GM23338 (cell line): ENCODE data around the gene LTBP2. TPM values are rescaled to one million over a fixed set of nuclear protein-coding genes. Genes with fewer than 3 reads are reported as not detected.

Source experiments
- ATAC-seq: fragments of 200-7000 bp; cut with Tn5 transposase; 3 replicates; pipeline ENCODE4 v1.9.1; 2020
- DNase-seq: peaks from one replicate; pipeline ENCODE4 v3.0.0-alpha.2; 2015; ENCODE audit warnings: low spot score
- H2AFZ ChIP-seq: fragments of 200-600 bp; sonication (generic); 2 replicates; pipeline ENCODE4 v1.8.0; 2016; ENCODE audit warnings: antibody characterized with exemption, mild to moderate bottlenecking, moderate library complexity
- H3F3A ChIP-seq: fragments of 200-600 bp; sonication (generic); replicated peaks from 2 replicates; pipeline ENCODE4 v1.8.0; 2017; ENCODE audit warnings: antibody characterized with exemption, mixed run types, low read depth
- H3K27ac ChIP-seq: fragments of 200-600 bp; sonication (generic); 2 replicates; pipeline ENCODE4 v1.6.1; 2016; ENCODE audit warnings: low read depth
- H3K27me3 ChIP-seq: fragments of 200-600 bp; sonication (generic); 2 replicates; pipeline ENCODE4 v1.8.0; 2016; ENCODE audit warnings: mild to moderate bottlenecking, mixed run types, moderate library complexity; ENCODE audit not compliant: insufficient read depth
- H3K36me3 ChIP-seq: fragments of 200-600 bp; sonication (generic); 2 replicates; pipeline ENCODE4 v1.8.0; 2016; ENCODE audit warnings: mild to moderate bottlenecking; ENCODE audit not compliant: insufficient read depth
- H3K4me1 ChIP-seq: fragments of 200-600 bp; sonication (generic); 2 replicates; pipeline ENCODE4 v1.8.0; 2016; ENCODE audit warnings: mild to moderate bottlenecking, moderate library complexity; ENCODE audit not compliant: insufficient read depth
- H3K4me2 ChIP-seq: fragments of 200-600 bp; sonication (generic); 2 replicates; pipeline ENCODE4 v1.7.1; 2017; ENCODE audit warnings: mixed run types
- H3K4me3 ChIP-seq: fragments of 200-600 bp; sonication (generic); 2 replicates; pipeline ENCODE4 v1.6.1; 2016; ENCODE audit warnings: mixed run types
- H3K79me2 ChIP-seq: fragments of 200-600 bp; sonication (generic); replicated peaks from 2 replicates; pipeline ENCODE4 v1.8.0; 2017; ENCODE audit warnings: mild to moderate bottlenecking; ENCODE audit not compliant: insufficient read depth
- H3K9me2 ChIP-seq: fragments of 200-600 bp; sonication (generic); 2 replicates; pipeline ENCODE4 v1.8.0; 2017; ENCODE audit not compliant: insufficient read depth
- H4K20me1 ChIP-seq: fragments of 200-600 bp; sonication (generic); replicated peaks from 2 replicates; pipeline ENCODE4 v1.8.0; 2017; ENCODE audit warnings: mild to moderate bottlenecking; ENCODE audit not compliant: insufficient read depth
- H3K27ac Mint-ChIP-seq: 2 replicates; pipeline ENCODE4 v1.8.0; 2020; ENCODE audit warnings: inconsistent platforms, mild to moderate bottlenecking, moderate library complexity, mixed read lengths
- H3K27me3 Mint-ChIP-seq: 3 replicates; pipeline ENCODE4 v1.8.0; 2022; ENCODE audit warnings: low read depth, mild to moderate bottlenecking, moderate library complexity, mixed read lengths, inconsistent platforms; ENCODE audit not compliant: insufficient read depth, poor library complexity
- H3K36me3 Mint-ChIP-seq: 3 replicates; pipeline ENCODE4 v1.8.0; 2021; ENCODE audit warnings: low read depth, mild to moderate bottlenecking, inconsistent platforms, moderate library complexity, mixed read lengths
- H3K4me1 Mint-ChIP-seq: 3 replicates; pipeline ENCODE4 v1.8.0; 2020; ENCODE audit warnings: mild to moderate bottlenecking, inconsistent platforms, mixed read lengths
- H3K4me3 Mint-ChIP-seq: 3 replicates; pipeline ENCODE4 v1.8.0; 2021; ENCODE audit warnings: moderate library complexity, mild to moderate bottlenecking, inconsistent platforms, mixed read lengths
- H3K9me3 Mint-ChIP-seq: 3 replicates; pipeline ENCODE4 v1.8.0; 2020; ENCODE audit warnings: moderate library complexity, mild to moderate bottlenecking, inconsistent platforms, mixed read lengths
- CREB1 ChIP-seq: fragments of 250-450 bp; sonication (Bioruptor Pico); IDR thresholded peaks from 2 replicates; pipeline ENCODE4 v1.5.0; 2020; ENCODE audit warnings: low read depth, mild to moderate bottlenecking, moderate library complexity
- CTCF ChIP-seq, 2 experiments: fragments of 200-600 bp in 1 of 2; sonication (generic) in 1 of 2; conservative IDR thresholded peaks; 2 replicates each; pipeline versions ENCODE4 v1.5.1 to v1.6.1; 2016 to 2017; ENCODE audit warnings: antibody characterized with exemption in 2 of 2, low read depth in 2 of 2, mild to moderate bottlenecking in 2 of 2, moderate library complexity in 1 of 2
- ETS1 ChIP-seq: IDR thresholded peaks from 2 replicates; pipeline ENCODE4 v1.6.1; 2016; ENCODE audit warnings: antibody characterized with exemption
- EZH2phosphoT487 ChIP-seq: fragments of 200-600 bp; sonication (generic); IDR thresholded peaks from one replicate; pipeline ENCODE4 v1.8.1; 2018; ENCODE audit warnings: antibody characterized with exemption; ENCODE audit not compliant: unreplicated experiment
- JUNB ChIP-seq: IDR thresholded peaks from one replicate; pipeline ENCODE4 v1.6.1; 2016; ENCODE audit warnings: antibody characterized with exemption; ENCODE audit not compliant: unreplicated experiment
- NANOG ChIP-seq: IDR thresholded peaks from 2 replicates; pipeline ENCODE4 v1.6.1; 2016; ENCODE audit warnings: antibody characterized with exemption, borderline replicate concordance
- POLR2AphosphoS5 ChIP-seq: IDR thresholded peaks from 2 replicates; pipeline ENCODE4 v1.6.1; 2016; ENCODE audit warnings: antibody characterized with exemption, low read depth
- STAT1 ChIP-seq: IDR thresholded peaks from one replicate; pipeline ENCODE4 v1.6.1; 2016; ENCODE audit warnings: antibody characterized with exemption; ENCODE audit not compliant: unreplicated experiment
- ZNF114 ChIP-seq: fragments of 250-450 bp; sonication (Bioruptor Pico); IDR thresholded peaks from 2 replicates; pipeline ENCODE4 v1.5.0; 2020; ENCODE audit warnings: mild to moderate bottlenecking, moderate library complexity
- ZNF331 ChIP-seq: fragments of 250-450 bp; sonication (Bioruptor Pico); IDR thresholded peaks from 2 replicates; pipeline ENCODE4 v1.5.0; 2020; ENCODE audit warnings: low read depth, mild to moderate bottlenecking, moderate library complexity
- ZNF462 ChIP-seq: fragments of 250-450 bp; sonication (Bioruptor Pico); IDR thresholded peaks from 2 replicates; pipeline ENCODE4 v1.5.0; 2020; ENCODE audit warnings: mild to moderate bottlenecking, moderate library complexity
- polyA plus RNA-seq: library from polyadenylated mRNA; unstranded; fragments of >200 nt; fragmentation: Nextera tagmentation; extraction: Ambion mirVana; gene quantifications from 2 replicates; pipeline ENCODE4 v1.2.1, GENCODE V29; 2016
- total RNA-seq: library from RNA; depleted of rRNA; stranded (reverse); fragments of >200 nt; shearing (Covaris generic); gene quantifications from 2 replicates; pipeline ENCODE4 v1.2.3, GENCODE V29; 2014

The LTBP2 gene
- total and polyA plus RNA-seq, 2 experiments from 2014 or later = 0.27 to 0.49 TPM

GRCh38 chr14:74476607-74477006, 135.4 kb downstream of the LTBP2 start (continued):
- TF ChIP-seq CTCF (conservative IDR thresholded peaks at IDR 0.05; ENCODE audit: low read depth in 2 of 2) (no peak), POLR2AphosphoS5 (no peak), ZNF114 (CRISPR knock-in tag) (no peak), JUNB (no peak), EZH2phosphoT487 (no peak), NANOG (no peak), STAT1 (no peak), CREB1 (CRISPR knock-in tag) (no peak), ETS1 (no peak)

- DNase-seq (no peak), ATAC-seq (no peak)
- H3K9me2 ChIP-seq = no peaks in the 10 kb centered on the region
- no peaks in the 10 kb centered on the region for H3K27me3 ChIP-seq
- 0 out of 2 replicates have a peak, but pooled peaks cover 8% of the 10 kb centered on the region for H4K20me1 ChIP-seq
- no peak overlapping the region for H3K4me3 ChIP-seq
- peaks cover 7% of the 10 kb centered on the region; the same call in 1 of the 2 replicates for H3F3A ChIP-seq
- H2AFZ ChIP-seq = no peak overlapping the region
- H3K36me3 ChIP-seq = peaks cover 21% of the 10 kb centered on the region; the same call in 1 of the 2 replicates
- H3K4me1 ChIP-seq = no peaks in the 10 kb centered on the region
- H3K4me2 ChIP-seq = no peak overlapping the region
- H3K36me3 Mint-ChIP-seq = peaks cover 12% of the 10 kb centered on the region; the same call in 2 of the 3 replicates
- H3K27ac ChIP-seq = no peak overlapping the region
- H3K4me3 Mint-ChIP-seq = no peak overlapping the region
- no peaks in the 10 kb centered on the region for H3K9me3 Mint-ChIP-seq
- peaks cover 21% of the 10 kb centered on the region for H3K4me1 Mint-ChIP-seq
- H3K27me3 Mint-ChIP-seq = peaks cover 7% of the 10 kb centered on the region
- H3K79me2 ChIP-seq = no peaks in the 10 kb centered on the region
- H3K27ac Mint-ChIP-seq = no peak overlapping the region
- TF ChIP-seq ETS1 (no peak), EZH2phosphoT487 (no peak), ZNF114 (CRISPR knock-in tag) (no peak), JUNB (no peak), ZNF462 (CRISPR knock-in tag) (no peak), ZNF331 (CRISPR knock-in tag) (no peak), CREB1 (CRISPR knock-in tag) (no peak)
These were observed 135.9 kb downstream of the LTBP2 start for GRCh38 chr14:74476107-74476506.
